Skin epidermis (tissue), 12 donors: ENCODE measurements around the gene AHSG.
"Not testable (repeated sequence)": the region's sequence is repeated elsewhere in the genome, so short reads cannot be mapped to it uniquely, and the experiment has no call there.

Source experiments
- H3K27ac ChIP-seq, 21 experiments: fragments of 200-600 bp; sonication (generic) in 11 of 21; one replicate each; pipeline ENCODE4 v1.5.0; 2020; ENCODE audit warnings: mild to moderate bottlenecking in 3 of 21, inconsistent platforms in 2 of 21, moderate library complexity in 2 of 21
- H3K4me3 ChIP-seq, 7 experiments: fragments of 200-600 bp; sonication (generic) in 2 of 7; one replicate each; pipeline ENCODE4 v1.5.0; 2020; ENCODE audit warnings: inconsistent platforms in 2 of 7, mild to moderate bottlenecking in 2 of 7, moderate library complexity in 1 of 7

Gene AHSG

GRCh38 chr3:186612721-186613636 is at the start of gene AHSG:
Gene AHSG (plus strand): TSS chr3:186613060. CDS start chr3:186613142, 82 bp downstream.
- H3K27ac ChIP-seq, result no peak within 1 kb of the TSS
- no peak within 1 kb of the TSS for H3K4me3 ChIP-seq

DNA sequence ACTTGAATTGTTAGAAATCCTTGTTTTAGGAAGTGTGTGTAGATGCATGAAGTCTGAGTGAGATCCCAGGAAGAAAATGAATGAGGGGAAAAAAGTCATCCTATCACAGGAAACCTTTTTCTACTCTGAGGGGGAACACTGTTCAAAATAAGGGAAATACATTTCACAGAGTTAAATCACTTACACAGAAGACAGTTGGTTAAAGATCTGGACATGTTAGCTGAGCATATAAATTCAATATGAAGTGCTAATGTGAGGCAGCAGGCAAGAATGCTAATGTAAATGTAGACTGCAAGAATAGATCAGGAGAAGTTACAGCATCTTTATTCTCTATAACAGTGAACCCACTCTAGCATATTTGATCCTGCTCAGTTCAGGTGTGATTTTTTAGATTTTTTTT is 48.3 kb upstream of the AHSG start:
- H3K27ac ChIP-seq, result no peak overlapping the region

GRCh38 chr3:186566772-186567071 is 46.1 kb upstream of the AHSG start:
- peak overlapping the region; percentile 58 to 95 (median 85) for H3K4me3 ChIP-seq
- peak overlapping the region; percentile 63 to 96 (median 91) for H3K27ac ChIP-seq

More for the DNA sequence above, 48.3 kb upstream of the AHSG start:
- H3K4me3 ChIP-seq, result no peak overlapping the region

DNA sequence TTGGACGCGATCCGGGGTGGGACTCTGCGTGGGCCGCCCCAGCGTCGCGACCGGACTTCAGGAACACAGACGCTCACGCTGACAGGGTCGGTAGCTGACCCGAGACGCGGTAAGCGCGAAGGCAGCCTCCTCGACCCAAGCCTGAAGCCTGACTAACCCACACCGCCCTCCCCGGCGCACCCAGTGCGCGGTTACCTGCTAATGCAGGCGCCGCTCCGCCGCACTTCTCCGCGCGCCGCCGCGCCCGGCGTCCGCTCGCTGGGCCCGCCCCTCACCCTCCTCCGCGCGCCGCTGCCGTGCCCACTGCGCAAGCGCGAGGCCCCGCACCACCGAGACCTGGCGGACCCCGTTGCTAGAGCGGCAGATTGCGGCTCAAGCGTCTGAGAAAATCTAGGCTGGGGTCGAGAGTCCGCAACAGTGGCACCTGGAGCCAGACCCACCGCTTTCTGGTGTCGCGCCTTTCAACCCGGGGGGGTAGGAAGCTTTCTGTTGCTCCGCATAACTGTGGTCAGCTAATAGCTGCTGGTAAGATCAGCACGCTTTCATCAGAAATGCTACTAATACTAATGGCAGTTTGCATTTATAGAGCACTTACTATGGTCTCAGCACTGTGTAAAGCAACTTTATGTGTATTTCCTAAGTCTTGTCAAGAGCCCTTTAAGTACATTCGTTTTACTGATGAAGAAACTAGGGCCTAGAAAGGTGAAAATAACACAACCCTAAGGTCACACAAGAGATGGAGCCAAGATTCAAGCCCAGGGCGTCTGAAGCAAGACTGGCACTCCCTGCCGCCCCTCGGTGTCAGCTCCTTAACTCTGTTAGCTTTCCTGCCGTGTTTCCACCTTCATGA is 45.6 kb upstream of the AHSG start, which contains the start of gene TBCCD1:
Gene TBCCD1 (minus strand): TSS at position 268 of the 850 bp plus-strand sequence. CDS start 3,010 bp downstream, outside the sequence.
- peak within 1 kb of the TSS; percentile 58 to 95 (median 85) for H3K4me3 ChIP-seq
- H3K27ac ChIP-seq, result peak within 1 kb of the TSS; percentile 63 to 96 (median 91)

GRCh38 chr3:186569361-186569760 is 43.5 kb upstream of the AHSG start:
- peak overlapping the region in 4 of 21 experiments; percentile 10 to 86 (median 55) for H3K27ac ChIP-seq
- peak overlapping the region in 2 of 7 experiments; percentile 65 to 94 for H3K4me3 ChIP-seq

GRCh38 chr3:186569779-186570095 is 43.1 kb upstream of the AHSG start:
- peak overlapping the region; percentile 41 to 96 (median 78) for H3K4me3 ChIP-seq
- peak overlapping the region in 15 of 21 experiments; percentile 10 to 91 (median 50) for H3K27ac ChIP-seq

DNA sequence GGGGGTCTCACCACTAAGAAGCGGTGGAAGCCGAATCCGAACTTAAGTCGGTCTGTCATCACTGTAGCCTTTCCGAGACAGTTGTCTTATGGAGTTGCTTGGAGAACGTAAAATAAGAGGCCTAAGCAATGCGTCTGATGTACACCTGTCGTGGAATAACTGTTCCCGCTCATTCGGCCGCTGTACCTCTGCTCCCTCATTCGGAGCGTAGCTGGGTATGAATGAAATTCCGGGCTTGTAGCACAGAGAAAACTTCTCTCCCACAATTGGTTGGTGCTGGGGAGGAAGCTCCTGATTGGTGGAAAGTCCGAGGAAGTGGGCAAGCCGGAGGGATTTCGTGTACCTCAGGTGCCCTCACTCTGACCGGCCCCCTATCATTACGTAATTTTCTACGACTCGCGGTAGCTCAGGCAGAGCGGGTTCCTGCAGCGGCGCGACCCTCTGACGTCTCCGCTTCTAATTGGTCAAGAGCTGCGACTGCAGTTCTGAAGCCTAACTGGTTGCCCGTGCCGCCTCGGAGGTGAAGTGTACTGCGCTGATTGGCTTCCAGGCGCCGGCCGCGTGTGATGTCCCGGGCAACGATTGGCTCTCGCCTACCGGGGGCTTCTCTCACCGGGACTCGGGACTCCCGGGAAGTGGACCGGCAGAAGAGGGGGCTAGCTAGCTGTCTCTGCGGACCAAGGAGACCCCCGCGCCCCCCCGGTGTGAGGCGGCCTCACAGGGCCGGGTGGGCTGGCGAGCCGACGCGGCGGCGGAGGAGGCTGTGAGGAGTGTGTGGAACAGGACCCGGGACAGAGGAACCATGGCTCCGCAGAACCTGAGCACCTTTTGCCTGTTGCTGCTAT is 42.5 kb upstream of the AHSG start, which contains the start of gene DNAJB11:
Gene DNAJB11 (plus strand): TSS at position 625 of the 845 bp plus-strand sequence. CDS start 178 bp downstream, at position 803.
- peak within 1 kb of the TSS; percentile 65 to 96 (median 84) for H3K4me3 ChIP-seq

GRCh38 chr3:186570941-186571643 is 41.8 kb upstream of the AHSG start:
- peak overlapping the region; percentile 65 to 96 (median 84) for H3K4me3 ChIP-seq
- H3K27ac ChIP-seq, result peak overlapping the region; percentile 71 to 97 (median 95)

More for the DNA sequence above, 42.5 kb upstream of the AHSG start, which contains the start of gene DNAJB11:
- H3K27ac ChIP-seq, result peak within 1 kb of the TSS; percentile 71 to 97 (median 95)

GRCh38 chr3:186571644-186572013 is 41.2 kb upstream of the AHSG start:
- H3K27ac ChIP-seq, result peak overlapping the region in 4 of 21 experiments; percentile 90 to 95 (median 95)
- peak overlapping the region in 6 of 7 experiments; percentile 65 to 96 (median 81) for H3K4me3 ChIP-seq

- H3K4me3 ChIP-seq, result no peak overlapping the region
- H3K27ac ChIP-seq, result no peak overlapping the region
Observed at GRCh38 chr3:186577521-186577920, 35.3 kb upstream of the AHSG start.

DNA sequence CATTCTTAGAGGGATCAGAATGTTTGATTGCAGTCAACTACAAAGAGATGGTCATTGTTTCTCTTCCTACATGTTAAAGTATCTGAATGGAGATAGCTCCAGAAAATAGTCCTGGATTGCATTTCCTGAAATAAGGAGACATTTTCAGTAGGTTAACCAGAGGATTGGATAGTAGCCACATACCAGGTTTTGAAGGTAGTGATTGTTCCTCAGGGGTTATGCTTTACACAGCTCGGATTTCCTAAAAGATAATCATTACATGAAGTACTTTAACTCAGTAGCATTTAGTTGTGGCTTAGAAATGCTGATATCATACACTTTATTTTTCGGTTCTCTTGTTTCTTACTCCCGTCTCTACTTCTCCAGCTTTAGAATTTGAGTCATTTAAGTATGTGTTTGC is 32.1 kb upstream of the AHSG start:
- Histone ChIP-seq H3K4me3 (no peak overlapping the region), H3K27ac (no peak overlapping the region)

DNA sequence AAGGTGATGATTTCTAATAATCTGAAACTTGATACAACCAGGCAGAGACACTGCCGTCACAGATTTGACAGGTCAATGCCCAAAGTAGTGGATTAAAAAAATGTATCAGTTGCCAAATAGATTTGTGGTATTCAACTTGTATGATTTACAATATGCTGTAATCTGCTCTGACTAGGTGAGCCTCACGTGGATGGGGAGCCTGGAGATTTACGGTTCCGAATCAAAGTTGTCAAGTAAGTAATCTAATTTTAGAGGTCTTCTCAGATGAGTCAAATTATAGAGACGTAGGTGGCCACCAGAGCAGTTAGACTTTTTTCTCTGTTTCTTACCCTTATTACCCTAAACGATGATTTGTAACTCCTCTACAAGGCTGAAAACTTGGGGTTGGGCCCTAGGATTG is 30.3 kb upstream of the AHSG start:
- no peak overlapping the region for H3K27ac ChIP-seq
- no peak overlapping the region for H3K4me3 ChIP-seq

DNA sequence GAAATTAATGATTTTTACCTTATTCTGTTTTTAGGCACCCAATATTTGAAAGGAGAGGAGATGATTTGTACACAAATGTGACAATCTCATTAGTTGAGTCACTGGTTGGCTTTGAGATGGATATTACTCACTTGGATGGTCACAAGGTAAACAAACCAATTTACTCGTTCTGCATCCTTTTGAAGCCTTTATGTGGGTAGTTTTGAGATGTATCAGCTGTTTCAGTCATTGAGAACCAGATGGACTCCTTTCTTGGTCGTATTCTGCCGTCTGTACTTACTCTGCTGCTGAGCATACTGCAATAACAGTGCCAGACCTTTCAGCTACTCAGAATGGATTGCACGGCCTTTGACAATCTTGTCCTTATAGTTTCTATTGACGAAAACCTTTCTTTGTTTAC is 29.0 kb upstream of the AHSG start:
- Histone ChIP-seq H3K4me3 (no peak overlapping the region), H3K27ac (no peak overlapping the region)

- H3K27ac ChIP-seq, H3K4me3 ChIP-seq: not testable (repeated sequence)
Observed at GRCh38 chr3:186586245-186586644, 26.6 kb upstream of the AHSG start.

DNA sequence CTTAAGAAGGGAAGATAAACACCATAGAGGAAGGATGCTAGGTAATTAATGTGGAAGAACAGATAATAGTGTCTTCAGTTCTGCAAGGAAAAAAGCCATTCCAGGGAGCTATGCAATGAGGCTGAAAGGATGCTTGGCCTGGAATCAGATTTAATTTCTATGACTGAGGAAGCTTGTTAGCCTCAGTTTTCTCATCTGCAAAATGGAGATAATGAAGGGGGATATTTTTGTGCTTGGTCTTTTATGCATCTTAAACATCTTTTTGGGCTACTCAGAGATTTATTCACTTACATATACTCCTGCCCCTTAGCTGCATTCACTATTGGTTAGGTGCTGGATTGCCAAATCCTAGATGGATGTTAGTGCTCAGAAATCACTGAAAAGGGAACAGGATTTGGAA is 25.7 kb upstream of the AHSG start:
- no peak overlapping the region for H3K27ac ChIP-seq
- H3K4me3 ChIP-seq, result no peak overlapping the region

DNA sequence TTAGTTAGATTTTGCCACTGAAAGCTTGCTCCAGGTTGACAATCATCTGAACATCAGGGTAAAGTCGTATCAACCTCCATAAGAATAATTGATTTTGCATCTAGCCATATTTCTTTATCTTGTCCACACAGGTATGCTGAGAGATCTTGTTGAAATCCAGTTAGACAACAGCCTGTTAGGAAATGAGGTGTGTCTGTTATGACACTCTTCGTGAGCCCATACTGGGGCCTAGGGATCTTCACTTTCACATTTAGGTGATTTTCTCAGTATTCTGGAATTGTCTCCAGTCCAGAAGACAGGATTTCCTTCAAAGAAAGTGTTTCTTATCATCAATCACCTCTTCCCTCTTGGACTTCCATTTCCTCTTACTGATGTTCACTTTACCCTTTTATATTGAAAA is 24.2 kb upstream of the AHSG start:
- peak overlapping the region in 7 of 21 experiments; percentile 5 to 54 (median 29) for H3K27ac ChIP-seq
- H3K4me3 ChIP-seq, result no peak overlapping the region

DNA sequence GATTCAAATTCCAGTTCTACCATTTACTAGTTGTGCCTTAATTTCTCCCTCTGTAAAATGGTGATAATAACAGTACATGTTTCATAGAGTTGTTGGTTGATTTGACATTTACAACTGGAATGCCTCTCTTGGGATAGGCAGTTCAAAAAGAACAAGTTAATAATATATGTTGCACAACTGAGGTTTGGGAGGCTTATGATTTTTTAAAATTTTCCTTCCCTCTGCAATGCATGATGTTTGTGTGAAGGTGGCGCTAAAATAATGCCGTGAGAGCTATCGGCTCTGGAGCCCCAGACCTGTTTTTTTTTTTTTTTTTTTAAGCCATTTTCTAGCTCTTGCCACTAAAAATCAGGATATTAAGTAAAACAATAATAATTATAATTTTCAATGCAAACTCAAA is 23.7 kb upstream of the AHSG start:
- no peak overlapping the region for H3K4me3 ChIP-seq
- peak overlapping the region in 5 of 21 experiments; percentile 5 to 37 (median 29) for H3K27ac ChIP-seq

GRCh38 chr3:186589856-186590579 is 22.8 kb upstream of the AHSG start:
- Histone ChIP-seq H3K4me3 (no peak overlapping the region), H3K27ac (peak overlapping the region in 3 of 21 experiments; percentile 19 to 52 (median 41))
